CD4-positive, alpha-beta T cell treated with Interleukin-6 for 4 hours (primary cell): ENCODE results near the gene CCDC192.
"Not testable (repeated sequence)": the region's sequence is repeated elsewhere in the genome, so short reads cannot be mapped to it uniquely, and the experiment has no call there.

Experiments
- DNase-seq: peaks from one replicate; pipeline ENCODE4 v3.0.0-alpha.2; 2020; ENCODE audit warnings: mixed read lengths

Gene CCDC192

GRCh38 chr5:127769386-127769785 lies 66.2 kb downstream of the CCDC192 start:
- no peak for DNase-seq

DNA sequence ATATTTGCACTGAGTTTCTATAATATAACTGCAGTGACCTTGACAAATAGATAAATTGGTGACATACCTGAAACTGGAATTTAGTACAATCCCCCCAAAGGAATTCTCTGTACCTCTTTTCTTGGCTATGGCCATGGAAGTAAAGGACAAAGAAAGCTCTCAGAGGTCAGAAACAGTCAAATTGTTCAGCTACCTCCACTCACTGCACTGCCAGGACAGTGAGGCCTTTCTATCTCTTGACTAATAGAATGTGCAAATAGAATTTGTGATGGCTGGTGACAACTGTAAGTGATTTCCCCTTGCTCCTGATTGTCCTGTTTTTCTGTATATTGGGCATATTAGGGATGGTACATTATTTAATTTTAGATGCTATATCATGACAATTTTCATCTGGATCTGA lies 67.1 kb downstream of the CCDC192 start:
- no peak for DNase-seq

DNA sequence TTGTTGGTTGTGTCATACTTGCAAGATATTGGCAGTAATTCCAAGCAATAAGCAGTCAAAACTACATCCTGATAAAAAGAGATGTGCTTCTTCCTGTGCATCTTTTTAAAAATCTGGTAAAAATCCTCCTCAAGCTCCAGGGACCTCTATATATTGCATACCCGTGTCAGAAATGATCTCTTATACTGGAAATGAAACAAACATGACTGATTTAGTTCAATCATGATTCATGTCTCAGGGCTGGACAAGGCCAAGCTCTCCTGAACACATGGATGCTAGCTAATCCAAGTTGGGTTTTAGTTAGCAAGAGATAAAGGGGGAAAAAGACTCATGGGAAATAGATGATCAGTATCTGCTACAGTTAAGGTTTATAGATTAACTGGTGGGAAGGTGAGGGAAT lies 69.3 kb downstream of the CCDC192 start:
- no peak for DNase-seq

DNA sequence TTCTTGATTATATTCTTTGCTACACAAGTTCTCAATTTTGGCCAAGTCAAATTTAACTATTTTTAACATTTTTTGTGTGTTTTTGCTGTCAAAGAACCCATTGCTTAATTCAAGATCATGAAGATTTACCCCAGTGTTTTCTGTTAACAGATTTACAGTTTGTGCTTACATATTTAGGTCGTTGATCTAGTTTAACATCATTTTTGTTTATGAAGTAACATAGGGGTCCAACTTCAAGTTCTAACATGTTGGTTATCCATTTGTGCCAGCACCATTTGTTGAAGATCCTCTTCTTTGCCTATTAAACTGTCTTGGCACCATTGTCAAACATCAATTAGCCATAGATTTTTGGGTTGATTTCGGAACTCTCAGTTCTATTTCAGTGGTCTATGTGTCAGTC lies 71.0 kb downstream of the CCDC192 start:
- DNase-seq, result no peak

- no peak for DNase-seq
Observed at GRCh38 chr5:127776477-127776876, 73.3 kb downstream of the CCDC192 start.

DNA sequence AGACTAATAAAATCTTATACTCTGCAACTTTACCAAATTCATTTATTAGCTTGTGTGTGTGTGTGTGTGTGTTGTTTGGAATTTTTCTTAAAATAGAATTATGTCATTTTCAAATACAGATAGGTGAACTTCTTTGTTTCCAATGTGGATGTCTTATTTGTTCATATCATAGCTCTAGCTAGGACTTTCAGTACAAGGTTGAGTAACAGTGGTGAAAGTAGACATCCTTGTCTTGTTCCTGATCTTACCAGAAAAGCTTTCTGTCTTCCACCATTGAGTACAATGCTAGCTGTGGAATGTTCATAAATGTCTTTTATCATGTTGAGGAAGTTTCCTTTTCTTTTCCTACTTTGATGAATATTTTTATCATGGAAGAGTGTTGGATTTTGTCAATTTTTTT lies 74.8 kb downstream of the CCDC192 start:
- DNase-seq, result no peak

GRCh38 chr5:127782450-127782849 lies 79.3 kb downstream of the CCDC192 start:
- not testable (repeated sequence) for DNase-seq

GRCh38 chr5:127785098-127785927 lies 82.1 kb downstream of the CCDC192 start:
- no peak for DNase-seq

- no peak for DNase-seq
Observed at GRCh38 chr5:127791439-127791838, 88.2 kb downstream of the CCDC192 start.

- DNase-seq, result not testable (repeated sequence)
Observed at GRCh38 chr5:127791908-127792307, 88.7 kb downstream of the CCDC192 start.

DNA sequence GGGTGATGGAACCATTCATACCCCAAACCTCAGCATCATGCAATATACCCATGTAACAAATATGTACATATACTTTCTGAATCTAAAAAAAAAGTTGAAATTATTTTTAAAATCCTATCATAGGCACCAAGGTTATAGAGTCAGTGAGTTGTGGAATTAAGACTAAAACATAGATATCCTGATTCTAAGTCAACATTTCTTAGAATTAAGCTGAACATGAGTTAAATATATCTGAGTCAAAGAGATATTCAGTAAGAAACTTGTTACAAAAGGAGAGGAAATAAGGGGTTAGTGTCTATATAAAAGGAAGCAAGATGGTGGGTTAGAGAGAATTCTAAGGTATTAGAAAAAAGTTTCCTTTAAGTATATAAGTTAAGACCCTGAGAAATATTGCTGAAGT lies 89.9 kb downstream of the CCDC192 start:
- no peak for DNase-seq

DNA sequence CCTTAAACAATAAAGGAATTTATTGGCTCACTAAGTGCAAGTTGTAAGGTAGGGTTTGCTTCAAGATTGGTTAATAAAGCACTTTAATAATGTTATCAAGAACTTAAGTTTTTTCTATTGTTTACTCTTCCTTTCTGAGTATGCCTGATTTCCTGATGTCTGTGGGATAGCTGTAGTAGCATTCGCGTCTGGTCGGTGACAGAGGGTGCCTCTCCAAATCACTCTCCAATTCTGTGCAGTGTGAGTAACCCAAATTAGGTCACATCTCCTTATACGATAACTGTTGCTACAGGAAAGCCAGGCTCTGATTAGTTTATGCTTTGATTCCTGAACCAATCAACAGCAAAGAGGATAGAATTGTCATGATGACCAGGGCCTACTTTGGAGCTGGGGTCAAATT lies 90.7 kb downstream of the CCDC192 start:
- no peak for DNase-seq

- DNase-seq, result no peak
Observed at GRCh38 chr5:127796211-127796610, 93.0 kb downstream of the CCDC192 start.

- no peak for DNase-seq
Observed at GRCh38 chr5:127799293-127799905, 96.2 kb downstream of the CCDC192 start.

GRCh38 chr5:127801751-127802476 lies 98.7 kb downstream of the CCDC192 start:
- no peak for DNase-seq

DNA sequence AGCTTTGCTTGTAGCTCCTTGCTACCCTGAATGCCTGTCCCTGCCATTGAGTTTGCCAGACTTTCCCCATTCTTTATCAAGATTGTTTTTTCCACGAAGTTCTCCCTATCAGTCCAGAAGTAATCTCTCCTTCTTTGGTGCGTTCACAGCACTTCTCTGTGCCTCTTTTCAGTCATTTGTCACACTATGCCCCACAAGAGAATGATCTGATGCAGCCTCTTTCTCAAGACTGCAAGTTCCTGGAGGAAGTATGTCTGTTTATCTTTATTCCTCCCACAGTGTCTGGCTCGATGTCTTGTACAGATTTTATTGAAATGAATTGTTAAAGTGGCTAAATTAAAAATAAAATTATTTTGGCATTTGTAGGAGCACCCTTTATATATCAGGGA lies 99.3 kb downstream of the CCDC192 start:
- DNase-seq, result no peak

GRCh38 chr5:127804886-127805426 lies 101.8 kb downstream of the CCDC192 start:
- DNase-seq, result no peak

- DNase-seq, result no peak
Observed at GRCh38 chr5:127805448-127805847, 102.3 kb downstream of the CCDC192 start.

DNA sequence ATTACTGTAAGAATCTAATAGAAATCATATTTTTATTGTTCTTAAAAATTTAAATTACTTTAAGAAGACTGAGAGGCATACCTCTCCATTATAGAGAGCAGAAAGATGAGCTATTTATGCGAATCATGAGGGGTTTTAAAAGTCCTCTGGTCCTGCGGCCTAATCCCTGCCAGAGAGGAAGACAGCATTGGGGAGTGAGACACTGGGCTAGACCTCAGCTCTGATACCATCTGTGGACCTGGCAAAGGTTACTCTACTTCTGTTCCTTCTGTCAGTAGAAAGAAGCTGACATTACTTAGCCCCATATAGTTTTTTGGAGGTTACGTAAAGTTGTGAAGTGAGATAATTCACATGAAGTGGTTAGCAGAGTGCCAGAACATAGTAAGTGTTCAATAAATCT lies 103.6 kb downstream of the CCDC192 start:
- no peak for DNase-seq

DNA sequence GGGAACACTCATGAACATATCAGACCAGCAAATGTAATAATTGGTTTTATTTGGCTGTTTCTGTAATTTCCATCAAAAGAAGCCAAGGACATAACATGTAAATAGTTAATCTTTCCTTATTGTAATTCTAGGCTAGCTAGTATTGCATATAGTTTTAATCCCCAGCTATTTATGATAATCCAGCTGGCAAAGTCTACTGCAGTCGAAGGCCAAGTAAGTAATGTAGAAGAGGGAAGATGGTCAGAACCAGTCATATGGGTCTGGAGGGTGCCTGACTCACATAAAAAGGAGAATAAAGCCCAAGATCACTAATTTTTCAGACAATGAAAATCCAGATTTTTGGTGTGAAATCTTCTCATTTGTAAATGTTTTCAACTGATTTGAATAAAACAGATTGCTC lies 106.3 kb downstream of the CCDC192 start:
- DNase-seq, result no peak

DNA sequence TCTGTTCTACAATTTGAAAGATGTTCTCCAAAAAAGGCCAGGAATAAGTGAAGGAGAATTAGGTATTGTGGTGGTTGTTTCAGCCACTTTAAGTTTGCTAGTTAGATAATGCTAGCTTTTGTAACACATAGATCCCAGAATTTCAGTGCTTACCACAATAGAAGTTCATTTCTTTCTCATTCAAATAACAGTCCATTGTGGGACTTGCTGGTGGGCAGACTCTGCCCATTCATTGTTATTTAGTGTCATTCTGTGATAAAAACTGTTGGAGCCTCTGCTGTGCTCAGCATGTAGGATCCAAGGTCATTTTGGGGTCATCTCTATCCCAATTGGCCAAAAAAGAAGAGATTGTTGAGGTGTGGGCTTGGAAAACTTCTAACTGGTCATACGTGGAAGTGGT lies 106.8 kb downstream of the CCDC192 start:
- no peak for DNase-seq

DNA sequence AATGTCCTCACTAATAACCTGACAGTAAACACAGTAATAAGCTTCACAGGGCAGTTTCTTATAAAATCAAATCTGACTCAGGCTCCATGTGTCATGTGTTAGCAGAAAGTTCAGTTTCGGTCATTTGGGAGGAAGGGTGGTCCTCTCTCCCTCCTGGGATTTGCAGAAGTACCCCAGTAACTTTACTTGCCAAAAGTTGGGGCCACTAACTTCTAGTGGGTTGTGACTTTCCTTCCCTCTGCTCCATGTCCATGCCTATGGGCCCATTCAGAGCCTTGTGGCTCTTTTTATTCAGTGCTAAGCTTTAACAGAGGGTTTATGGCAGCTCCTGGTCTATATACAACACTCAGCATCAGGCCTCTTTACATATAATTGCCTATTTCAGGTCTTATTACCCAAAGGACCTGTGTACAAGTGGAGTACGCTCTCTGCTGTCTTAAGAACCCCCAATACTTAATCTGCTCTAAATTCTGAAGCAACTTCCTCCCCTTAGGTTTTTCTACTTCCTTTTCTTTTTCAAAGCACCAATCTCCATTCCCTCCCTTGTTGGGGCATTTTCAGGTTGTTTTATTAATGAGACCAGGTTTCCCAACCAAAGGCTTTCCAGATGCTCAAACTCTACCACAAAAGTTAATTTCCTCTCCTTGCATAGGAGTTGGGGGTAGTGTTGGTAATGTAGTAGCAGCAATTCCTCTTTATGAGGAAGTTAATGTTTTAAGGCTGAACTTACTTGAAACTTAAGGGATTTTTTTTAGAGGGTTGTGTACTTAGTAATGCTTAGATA lies 107.7 kb downstream of the CCDC192 start:
- DNase-seq, result no peak

GRCh38 chr5:127812570-127812969 lies 109.4 kb downstream of the CCDC192 start:
- no peak for DNase-seq
